GM12801 (cell line): ENCODE data around the gene HSPA12A.

Experiments used
- TF ChIP-seq, protein P1 (sequence below): IDR thresholded peaks from one replicate; pipeline ENCODE4 v1.5.1; 2011; ENCODE audit warnings: control low read depth; ENCODE audit not compliant: insufficient read length; ENCODE audit errors: extremely low read depth

HSPA12A gene

GRCh38 chr10:116738339-116738738 is 4.0 kb downstream of the HSPA12A start:
- TF ChIP-seq, protein P1, sequence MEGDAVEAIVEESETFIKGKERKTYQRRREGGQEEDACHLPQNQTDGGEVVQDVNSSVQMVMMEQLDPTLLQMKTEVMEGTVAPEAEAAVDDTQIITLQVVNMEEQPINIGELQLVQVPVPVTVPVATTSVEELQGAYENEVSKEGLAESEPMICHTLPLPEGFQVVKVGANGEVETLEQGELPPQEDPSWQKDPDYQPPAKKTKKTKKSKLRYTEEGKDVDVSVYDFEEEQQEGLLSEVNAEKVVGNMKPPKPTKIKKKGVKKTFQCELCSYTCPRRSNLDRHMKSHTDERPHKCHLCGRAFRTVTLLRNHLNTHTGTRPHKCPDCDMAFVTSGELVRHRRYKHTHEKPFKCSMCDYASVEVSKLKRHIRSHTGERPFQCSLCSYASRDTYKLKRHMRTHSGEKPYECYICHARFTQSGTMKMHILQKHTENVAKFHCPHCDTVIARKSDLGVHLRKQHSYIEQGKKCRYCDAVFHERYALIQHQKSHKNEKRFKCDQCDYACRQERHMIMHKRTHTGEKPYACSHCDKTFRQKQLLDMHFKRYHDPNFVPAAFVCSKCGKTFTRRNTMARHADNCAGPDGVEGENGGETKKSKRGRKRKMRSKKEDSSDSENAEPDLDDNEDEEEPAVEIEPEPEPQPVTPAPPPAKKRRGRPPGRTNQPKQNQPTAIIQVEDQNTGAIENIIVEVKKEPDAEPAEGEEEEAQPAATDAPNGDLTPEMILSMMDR, result no peak

- TF ChIP-seq, protein P1, result no peak
Observed at GRCh38 chr10:116737627-116738327, 4.6 kb downstream of the HSPA12A start.

- TF ChIP-seq, protein P1, result no peak
Observed at GRCh38 chr10:116733566-116733965, 8.8 kb downstream of the HSPA12A start.

DNA sequence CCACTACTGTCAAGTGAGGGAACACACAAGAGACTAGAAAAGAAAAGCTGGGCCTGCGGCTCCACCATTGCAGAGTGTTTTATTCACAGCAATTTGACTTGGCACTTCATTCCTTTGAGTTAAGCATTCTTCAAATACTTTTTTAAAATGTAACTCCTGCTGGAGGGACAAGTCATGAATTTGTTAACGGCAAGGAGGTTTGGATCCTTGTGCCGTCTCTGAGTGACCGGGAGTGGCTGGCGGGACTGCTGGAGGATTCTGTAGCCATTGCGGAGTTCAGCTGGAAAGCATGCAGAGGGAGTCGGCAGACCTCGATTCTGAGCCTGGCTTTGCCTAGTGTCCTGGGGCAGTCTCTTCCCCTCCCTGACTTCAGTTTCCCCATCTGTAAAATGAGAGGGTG is 9.8 kb downstream of the HSPA12A start:
- TF ChIP-seq, protein P1, result no peak

- TF ChIP-seq, protein P1, result no peak
Observed at GRCh38 chr10:116730464-116731260, 11.7 kb downstream of the HSPA12A start.

DNA sequence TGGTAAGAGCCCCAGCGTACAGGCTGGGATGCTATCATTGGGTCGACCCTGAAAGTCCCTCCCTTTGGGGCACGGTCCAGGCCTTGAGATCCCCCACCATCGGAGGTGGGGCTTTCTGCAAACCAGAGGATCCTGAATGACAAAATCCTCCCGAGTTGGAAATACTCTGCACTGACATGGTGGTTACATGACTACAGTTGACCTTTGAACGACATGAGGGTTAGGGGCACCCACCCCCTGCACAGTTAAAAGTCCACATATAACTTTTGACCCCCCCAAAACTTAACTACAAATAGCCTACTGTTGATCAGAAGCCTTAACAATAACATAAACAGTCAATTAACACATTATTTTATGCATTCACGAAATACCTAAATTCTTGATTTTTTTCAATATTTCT is 13.1 kb downstream of the HSPA12A start:
- TF ChIP-seq, protein P1, result no peak

- TF ChIP-seq, protein P1, result no peak
Observed at GRCh38 chr10:116728526-116729096, 13.8 kb downstream of the HSPA12A start.
